OCI-LY1 (cell line): ENCODE data around the gene ARHGEF17.

Experiments
- H2AFZ ChIP-seq: fragments of 200-600 bp; sonication (generic), shearing (Covaris generic); 2 replicates; pipeline ENCODE4 v1.6.0; 2014; ENCODE audit warnings: antibody characterized with exemption, mild to moderate bottlenecking, low read length
- H3F3A ChIP-seq: fragments of 200-600 bp; sonication (generic), shearing (Covaris generic); 2 replicates; pipeline ENCODE4 v1.6.0; 2014; ENCODE audit warnings: mild to moderate bottlenecking, antibody characterized with exemption, low read length, moderate library complexity; ENCODE audit not compliant: insufficient read depth
- H3K27ac ChIP-seq: fragments of 200-600 bp; sonication (generic); 2 replicates; pipeline ENCODE4 v1.5.1; 2014; ENCODE audit warnings: low read length, mixed run types, mild to moderate bottlenecking, low read depth; ENCODE audit not compliant: poor library complexity, severe bottlenecking
- H3K27me3 ChIP-seq: fragments of 200-600 bp; sonication (generic); 2 replicates; pipeline ENCODE4 v1.6.0; 2014; ENCODE audit warnings: antibody characterized with exemption, mild to moderate bottlenecking, low read length, moderate library complexity; ENCODE audit not compliant: insufficient read depth
- H3K36me3 ChIP-seq: fragments of 200-600 bp; sonication (generic); 2 replicates; pipeline ENCODE4 v1.6.1; 2014; ENCODE audit warnings: mild to moderate bottlenecking, antibody characterized with exemption, low read length, moderate library complexity, mixed read lengths; ENCODE audit not compliant: insufficient read depth
- H3K4me1 ChIP-seq: fragments of 200-600 bp; sonication (generic); 2 replicates; pipeline ENCODE4 v1.5.1; 2014; ENCODE audit warnings: mild to moderate bottlenecking, low read length, moderate library complexity; ENCODE audit not compliant: insufficient read depth, severe bottlenecking
- H3K4me2 ChIP-seq: fragments of 200-600 bp; sonication (generic), shearing (Covaris generic); 2 replicates; pipeline ENCODE4 v1.6.1; 2014; ENCODE audit warnings: low read length
- H3K4me3 ChIP-seq: fragments of 200-600 bp; sonication (generic); 2 replicates; pipeline ENCODE4 v1.5.1; 2014; ENCODE audit warnings: low read length, low read depth, mild to moderate bottlenecking, mixed read lengths; ENCODE audit not compliant: poor library complexity, severe bottlenecking
- H3K79me2 ChIP-seq: fragments of 200-600 bp; shearing (Covaris generic); 2 replicates; pipeline ENCODE4 v1.6.1; 2016; ENCODE audit warnings: mixed run types, low read length, mixed read lengths; ENCODE audit not compliant: insufficient read depth
- H3K9ac ChIP-seq: fragments of 200-600 bp; sonication (generic), shearing (Covaris generic); 2 replicates; pipeline ENCODE4 v1.6.1; 2014; ENCODE audit warnings: mild to moderate bottlenecking, low read length, mixed read lengths
- H3K9me2 ChIP-seq: fragments of 200-600 bp; sonication (generic), shearing (Covaris generic); 2 replicates; pipeline ENCODE4 v1.6.1; 2014; ENCODE audit warnings: low read depth, mild to moderate bottlenecking, low read length, mixed read lengths
- H3K9me3 ChIP-seq: fragments of 200-600 bp; shearing (Covaris generic); 2 replicates; pipeline ENCODE4 v1.6.1; 2014; ENCODE audit warnings: low read length, mixed read lengths
- H4K20me1 ChIP-seq: fragments of 200-600 bp; sonication (generic), shearing (Covaris generic); 2 replicates; pipeline ENCODE4 v1.6.0; 2016; ENCODE audit warnings: mild to moderate bottlenecking, low read length; ENCODE audit not compliant: insufficient read depth
- CTCF ChIP-seq: fragments of 200-600 bp; sonication (generic), shearing (Covaris generic); IDR thresholded peaks from 2 replicates; pipeline ENCODE4 v1.5.1; 2017; ENCODE audit warnings: mild to moderate bottlenecking, antibody characterized with exemption, low read length, moderate library complexity, mixed read lengths
- EZH2 ChIP-seq: fragments of 200-600 bp; sonication (generic), shearing (Covaris generic); IDR thresholded peaks from 2 replicates; pipeline ENCODE4 v1.8.0; 2017; ENCODE audit warnings: borderline replicate concordance, mixed run types, mild to moderate bottlenecking, antibody characterized with exemption, low read length, moderate library complexity, mixed read lengths

The ARHGEF17 gene

DNA sequence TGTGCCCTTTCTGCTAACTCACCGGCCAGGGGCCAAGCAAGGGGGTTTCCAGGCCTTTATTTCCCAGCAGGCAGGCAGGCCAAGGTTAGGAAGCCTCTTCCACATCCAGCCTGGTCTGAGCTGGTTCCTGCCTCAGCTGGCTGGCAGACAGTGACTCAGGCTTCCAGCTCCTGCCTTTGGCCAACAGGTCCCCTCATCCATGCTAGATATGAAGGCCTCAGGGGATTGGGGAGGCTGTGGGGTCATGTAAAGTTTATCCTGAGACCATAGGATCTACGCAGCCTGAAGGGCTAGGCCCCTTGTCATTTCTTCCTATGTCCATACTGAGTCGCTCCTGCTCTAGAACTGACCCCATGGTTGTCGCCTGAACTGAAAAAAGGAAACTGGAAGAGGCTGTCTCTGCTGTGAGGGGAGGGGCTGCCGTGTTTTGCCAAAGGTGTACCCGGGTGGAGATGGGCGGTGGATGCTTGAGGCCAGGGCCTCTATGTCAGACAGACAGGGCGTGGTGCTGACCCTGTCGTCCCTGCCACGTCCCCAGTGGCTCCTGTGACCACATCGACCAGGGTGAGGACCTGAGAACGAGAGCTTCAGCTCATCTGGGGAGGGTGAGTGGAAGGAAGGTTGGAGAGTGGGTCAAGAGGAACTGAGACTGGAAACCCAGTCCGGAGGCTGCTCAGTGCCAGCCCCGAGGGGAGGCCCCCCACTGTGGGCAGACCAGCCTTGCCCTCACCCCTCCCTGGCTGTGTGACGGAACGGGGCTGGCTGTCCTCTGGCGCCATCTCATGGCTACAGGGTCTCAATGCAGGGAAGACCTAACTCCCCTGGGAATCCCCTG lies 19.0 kb upstream of the ARHGEF17 start:
- no peaks in the 10 kb centered on the region for H3K9me3 ChIP-seq
- no peak overlapping the region for H3K4me3 ChIP-seq
- 0 out of 2 replicates have a peak, but pooled peaks cover 4% of the 10 kb centered on the region for H3K27me3 ChIP-seq
- peak overlapping the region; percentile 10; the same call in 1 of the 2 replicates for H3K4me2 ChIP-seq
- TF ChIP-seq EZH2 (no peak), CTCF (peak; percentile 93)
- no peaks in the 10 kb centered on the region for H3K9me2 ChIP-seq
- H4K20me1 ChIP-seq, result no peaks in the 10 kb centered on the region
- peaks cover 4% of the 10 kb centered on the region for H3K4me1 ChIP-seq
- no peak overlapping the region for H2AFZ ChIP-seq
- no peaks in the 10 kb centered on the region for H3K36me3 ChIP-seq
- H3K9ac ChIP-seq, result no peak overlapping the region
- no peak overlapping the region for H3K27ac ChIP-seq
- H3F3A ChIP-seq, result no peaks in the 10 kb centered on the region
- H3K79me2 ChIP-seq, result no peaks in the 10 kb centered on the region

DNA sequence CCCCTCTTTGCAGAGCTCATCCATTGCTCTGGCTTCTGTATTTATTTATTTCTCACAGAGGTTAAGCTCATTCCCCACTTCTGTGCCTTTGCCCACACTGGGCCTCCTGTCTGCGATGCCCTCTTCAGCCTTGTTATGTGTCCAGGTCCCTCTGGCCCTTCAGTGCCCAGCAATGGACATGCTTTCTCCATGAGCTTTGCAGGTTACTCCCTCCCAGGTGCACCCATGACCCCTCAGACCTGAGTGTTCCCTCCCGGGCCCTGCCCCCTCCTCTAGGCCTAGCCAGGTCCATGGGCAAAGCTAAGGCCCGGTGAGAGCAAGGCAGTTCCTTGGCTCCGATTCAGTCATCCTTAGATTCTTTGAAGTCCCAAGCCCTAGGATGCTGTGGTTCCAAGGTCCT lies 17.5 kb upstream of the ARHGEF17 start:
- Histone ChIP-seq H2AFZ (no peak overlapping the region), H3K27me3 (0 out of 2 replicates have a peak, but pooled peaks cover 4% of the 10 kb centered on the region), H4K20me1 (no peaks in the 10 kb centered on the region), H3K36me3 (no peaks in the 10 kb centered on the region), H3K4me2 (no peak overlapping the region), H3K9me3 (no peaks in the 10 kb centered on the region), H3F3A (no peaks in the 10 kb centered on the region), H3K27ac (no peak overlapping the region), H3K9ac (no peak overlapping the region), H3K4me1 (peaks cover 4% of the 10 kb centered on the region), H3K9me2 (no peaks in the 10 kb centered on the region), H3K79me2 (no peaks in the 10 kb centered on the region), H3K4me3 (no peak overlapping the region)
- TF ChIP-seq CTCF, result no peak
- TF ChIP-seq EZH2, result no peak

DNA sequence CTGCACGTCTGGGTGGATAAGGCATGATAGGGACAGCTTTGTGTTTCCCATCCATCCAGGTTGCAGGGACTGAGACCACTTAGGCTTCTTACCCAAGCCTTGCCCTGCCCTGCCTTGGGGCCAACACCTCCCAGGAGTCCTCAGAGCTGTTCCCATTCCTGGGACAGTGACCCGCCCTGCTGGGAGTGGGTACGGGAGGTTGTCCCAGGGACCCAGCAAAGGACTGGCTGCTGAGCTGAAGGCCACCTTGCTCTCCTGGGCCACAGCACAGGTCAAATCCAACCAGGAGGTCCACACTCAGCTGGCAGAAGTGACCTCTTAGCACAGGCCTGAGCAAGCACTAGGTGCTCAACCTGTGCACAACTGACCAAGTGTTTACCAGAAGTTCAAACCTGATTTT lies 16.9 kb upstream of the ARHGEF17 start:
- H3K9me3 ChIP-seq, result no peaks in the 10 kb centered on the region
- no peaks in the 10 kb centered on the region for H3F3A ChIP-seq
- no peaks in the 10 kb centered on the region for H3K79me2 ChIP-seq
- H3K27me3 ChIP-seq, result 0 out of 2 replicates have a peak, but pooled peaks cover 4% of the 10 kb centered on the region
- no peak overlapping the region for H2AFZ ChIP-seq
- H3K4me2 ChIP-seq, result no peak overlapping the region
- H3K4me1 ChIP-seq, result peaks cover 4% of the 10 kb centered on the region
- no peak overlapping the region for H3K27ac ChIP-seq
- H4K20me1 ChIP-seq, result no peaks in the 10 kb centered on the region
- H3K36me3 ChIP-seq, result no peaks in the 10 kb centered on the region
- H3K4me3 ChIP-seq, result no peak overlapping the region
- TF ChIP-seq EZH2 (no peak), CTCF (no peak)
- H3K9me2 ChIP-seq, result no peaks in the 10 kb centered on the region
- H3K9ac ChIP-seq, result no peak overlapping the region
